OCI-LY7 (cell line): ENCODE results near the gene CCL13.

Source experiments
- EZH2phosphoT487 ChIP-seq: fragments of 200-600 bp; sonication (generic); IDR thresholded peaks from 2 replicates; pipeline ENCODE4 v1.6.1; 2018; ENCODE audit warnings: low read depth, borderline replicate concordance, mild to moderate bottlenecking, mixed run types, antibody characterized with exemption, low read length, moderate library complexity, mixed read lengths
- TF ChIP-seq, protein P1 (sequence below): fragments of 200-600 bp; sonication (generic); conservative IDR thresholded peaks from 2 replicates; pipeline ENCODE4 v1.5.1; 2014; ENCODE audit warnings: mild to moderate bottlenecking, antibody characterized with exemption, low read length, moderate library complexity, mixed read lengths

DNA sequence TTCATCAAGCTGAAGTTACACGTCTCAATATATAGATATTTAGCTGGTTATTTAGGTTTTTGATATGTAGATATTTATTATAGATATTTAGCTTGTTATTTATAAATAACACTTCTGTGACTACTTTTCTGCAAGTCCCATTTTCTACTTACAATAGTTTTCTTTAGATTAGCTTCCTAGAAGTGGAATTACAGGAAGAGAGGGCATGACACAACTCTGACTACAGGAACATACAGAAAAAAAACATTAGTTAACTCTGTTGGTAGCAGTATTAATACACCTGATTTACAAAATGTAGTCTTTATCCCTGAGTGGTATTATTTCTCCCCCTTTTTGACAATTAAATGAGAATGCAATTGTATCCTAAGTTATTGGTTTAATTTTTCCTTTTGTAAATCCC lies 28.0 kb downstream of the CCL13 start:
- TF ChIP-seq, protein P1, sequence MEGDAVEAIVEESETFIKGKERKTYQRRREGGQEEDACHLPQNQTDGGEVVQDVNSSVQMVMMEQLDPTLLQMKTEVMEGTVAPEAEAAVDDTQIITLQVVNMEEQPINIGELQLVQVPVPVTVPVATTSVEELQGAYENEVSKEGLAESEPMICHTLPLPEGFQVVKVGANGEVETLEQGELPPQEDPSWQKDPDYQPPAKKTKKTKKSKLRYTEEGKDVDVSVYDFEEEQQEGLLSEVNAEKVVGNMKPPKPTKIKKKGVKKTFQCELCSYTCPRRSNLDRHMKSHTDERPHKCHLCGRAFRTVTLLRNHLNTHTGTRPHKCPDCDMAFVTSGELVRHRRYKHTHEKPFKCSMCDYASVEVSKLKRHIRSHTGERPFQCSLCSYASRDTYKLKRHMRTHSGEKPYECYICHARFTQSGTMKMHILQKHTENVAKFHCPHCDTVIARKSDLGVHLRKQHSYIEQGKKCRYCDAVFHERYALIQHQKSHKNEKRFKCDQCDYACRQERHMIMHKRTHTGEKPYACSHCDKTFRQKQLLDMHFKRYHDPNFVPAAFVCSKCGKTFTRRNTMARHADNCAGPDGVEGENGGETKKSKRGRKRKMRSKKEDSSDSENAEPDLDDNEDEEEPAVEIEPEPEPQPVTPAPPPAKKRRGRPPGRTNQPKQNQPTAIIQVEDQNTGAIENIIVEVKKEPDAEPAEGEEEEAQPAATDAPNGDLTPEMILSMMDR, result no peak
- no peak for TF ChIP-seq EZH2phosphoT487
